GM12873 (cell line): ENCODE results near the gene RBCK1.

Experiments used
- TF ChIP-seq, protein P1 (sequence below): IDR thresholded peaks from 2 replicates; pipeline ENCODE4 v1.5.1; 2012; ENCODE audit warnings: low read depth, mild to moderate bottlenecking, moderate library complexity, low read length, control low read depth; ENCODE audit not compliant: insufficient read depth; ENCODE audit errors: missing control alignments

The RBCK1 gene

DNA sequence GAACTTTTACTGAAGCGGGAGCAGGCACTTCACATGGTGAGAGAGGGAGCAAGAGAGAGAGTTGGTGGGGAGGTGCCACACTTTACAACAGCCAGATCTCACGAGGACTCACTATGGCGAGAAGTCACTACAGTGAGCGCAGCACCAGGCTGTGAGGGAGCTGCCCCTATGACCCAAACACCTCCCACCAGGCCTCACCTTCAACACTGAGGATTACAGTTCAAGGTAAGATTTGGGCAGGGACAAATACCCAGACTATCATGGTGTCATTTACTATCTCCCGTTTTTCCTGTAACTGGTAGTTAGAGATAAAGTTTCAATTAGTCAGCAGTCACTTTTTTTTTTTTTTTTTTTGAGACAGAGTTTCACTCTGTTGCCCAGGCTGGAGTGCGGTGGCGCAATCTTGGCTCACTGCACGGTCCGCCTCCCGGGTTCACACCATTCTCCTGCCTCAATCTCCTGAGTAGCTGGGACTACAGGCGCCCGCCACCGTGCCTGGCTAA lies 7.8 kb downstream of the RBCK1 start:
- TF ChIP-seq, protein P1, sequence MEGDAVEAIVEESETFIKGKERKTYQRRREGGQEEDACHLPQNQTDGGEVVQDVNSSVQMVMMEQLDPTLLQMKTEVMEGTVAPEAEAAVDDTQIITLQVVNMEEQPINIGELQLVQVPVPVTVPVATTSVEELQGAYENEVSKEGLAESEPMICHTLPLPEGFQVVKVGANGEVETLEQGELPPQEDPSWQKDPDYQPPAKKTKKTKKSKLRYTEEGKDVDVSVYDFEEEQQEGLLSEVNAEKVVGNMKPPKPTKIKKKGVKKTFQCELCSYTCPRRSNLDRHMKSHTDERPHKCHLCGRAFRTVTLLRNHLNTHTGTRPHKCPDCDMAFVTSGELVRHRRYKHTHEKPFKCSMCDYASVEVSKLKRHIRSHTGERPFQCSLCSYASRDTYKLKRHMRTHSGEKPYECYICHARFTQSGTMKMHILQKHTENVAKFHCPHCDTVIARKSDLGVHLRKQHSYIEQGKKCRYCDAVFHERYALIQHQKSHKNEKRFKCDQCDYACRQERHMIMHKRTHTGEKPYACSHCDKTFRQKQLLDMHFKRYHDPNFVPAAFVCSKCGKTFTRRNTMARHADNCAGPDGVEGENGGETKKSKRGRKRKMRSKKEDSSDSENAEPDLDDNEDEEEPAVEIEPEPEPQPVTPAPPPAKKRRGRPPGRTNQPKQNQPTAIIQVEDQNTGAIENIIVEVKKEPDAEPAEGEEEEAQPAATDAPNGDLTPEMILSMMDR: no peak

DNA sequence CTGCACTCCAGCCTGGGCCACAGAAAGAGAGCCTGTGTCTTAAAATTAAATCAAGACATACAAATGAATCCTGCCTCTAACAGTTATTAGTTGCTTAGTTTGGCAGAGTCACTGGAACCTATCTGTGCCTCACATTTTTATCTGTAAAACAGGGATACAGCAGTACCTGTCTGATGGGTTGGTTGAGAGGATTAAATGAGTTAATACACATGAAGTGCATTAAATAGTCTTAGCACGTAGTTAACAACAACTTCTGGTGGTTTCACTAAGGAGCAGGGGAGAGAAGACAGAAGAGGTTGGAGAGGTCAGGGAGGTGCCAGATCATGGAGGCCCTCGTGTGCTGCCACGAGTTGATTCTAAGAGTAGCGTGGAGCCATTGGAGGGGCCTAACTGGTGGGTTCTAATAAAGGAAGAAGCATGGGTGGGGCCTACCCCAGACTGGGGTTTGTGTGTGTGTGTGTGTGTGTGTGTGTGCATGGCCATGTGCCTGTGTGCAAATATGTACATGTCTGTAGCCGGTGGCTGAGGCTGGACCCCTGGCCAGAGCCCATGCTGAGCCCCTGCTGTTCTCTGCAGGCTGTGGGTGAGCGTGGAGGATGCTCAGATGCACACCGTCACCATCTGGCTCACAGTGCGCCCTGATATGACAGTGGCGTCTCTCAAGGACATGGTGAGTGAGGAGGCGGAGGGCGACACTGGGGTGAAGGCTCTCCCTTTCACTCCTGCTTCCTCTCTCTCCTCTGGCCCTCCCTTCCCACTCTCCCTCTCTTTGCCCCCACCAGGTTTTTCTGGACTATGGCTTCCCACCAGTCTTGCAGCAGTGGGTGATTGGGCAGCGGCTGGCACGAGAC lies 9.1 kb downstream of the RBCK1 start:
- TF ChIP-seq, protein P1: no peak

DNA sequence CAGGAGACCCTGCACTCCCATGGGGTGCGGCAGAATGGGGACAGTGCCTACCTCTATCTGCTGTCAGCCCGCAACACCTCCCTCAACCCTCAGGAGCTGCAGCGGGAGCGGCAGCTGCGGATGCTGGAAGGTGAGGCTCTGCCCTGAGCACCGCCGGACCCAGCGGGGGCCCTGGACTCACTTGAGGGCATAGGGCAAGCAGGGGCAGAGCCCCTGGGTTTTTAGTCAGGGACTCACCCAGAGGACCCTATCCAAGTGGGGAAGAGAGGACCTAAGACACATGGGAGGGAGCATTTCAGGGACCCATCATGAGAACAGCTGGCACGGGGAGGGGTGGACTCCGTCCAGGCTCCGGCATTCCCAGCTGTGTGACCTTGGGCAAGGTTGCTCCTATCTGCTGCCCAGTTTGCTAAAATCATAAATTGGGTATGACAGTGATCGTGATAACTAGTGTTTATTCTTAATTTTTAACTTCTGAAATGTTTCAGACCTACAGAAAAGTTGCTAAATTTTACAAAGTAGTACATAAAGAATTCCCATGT lies 9.8 kb downstream of the RBCK1 start:
- TF ChIP-seq, protein P1: no peak

DNA sequence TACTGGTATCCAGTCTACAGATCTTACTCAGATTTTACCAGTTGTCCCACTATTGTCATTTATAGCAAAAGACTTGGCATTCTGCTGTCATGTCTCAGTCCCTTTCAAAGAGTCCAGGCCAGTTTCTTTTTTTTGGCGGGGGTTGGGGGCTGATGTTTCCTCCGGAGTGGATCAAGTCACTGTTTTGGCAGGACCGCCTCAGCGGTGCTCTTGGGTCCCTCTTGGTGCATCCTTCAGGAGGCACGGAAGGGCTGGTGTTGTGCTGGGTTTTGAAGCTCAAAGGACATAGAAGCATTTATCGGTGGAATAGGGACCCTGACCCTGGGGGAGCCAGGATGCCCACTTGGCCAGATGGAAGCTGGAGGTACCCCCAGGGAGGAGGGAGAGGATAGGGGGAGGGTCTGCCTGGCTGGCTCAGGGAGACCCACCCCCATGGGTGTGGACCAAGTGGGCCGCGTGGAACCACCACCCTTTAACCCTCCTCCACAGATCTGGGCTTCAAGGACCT lies 10.8 kb downstream of the RBCK1 start:
- TF ChIP-seq, protein P1: no peak

DNA sequence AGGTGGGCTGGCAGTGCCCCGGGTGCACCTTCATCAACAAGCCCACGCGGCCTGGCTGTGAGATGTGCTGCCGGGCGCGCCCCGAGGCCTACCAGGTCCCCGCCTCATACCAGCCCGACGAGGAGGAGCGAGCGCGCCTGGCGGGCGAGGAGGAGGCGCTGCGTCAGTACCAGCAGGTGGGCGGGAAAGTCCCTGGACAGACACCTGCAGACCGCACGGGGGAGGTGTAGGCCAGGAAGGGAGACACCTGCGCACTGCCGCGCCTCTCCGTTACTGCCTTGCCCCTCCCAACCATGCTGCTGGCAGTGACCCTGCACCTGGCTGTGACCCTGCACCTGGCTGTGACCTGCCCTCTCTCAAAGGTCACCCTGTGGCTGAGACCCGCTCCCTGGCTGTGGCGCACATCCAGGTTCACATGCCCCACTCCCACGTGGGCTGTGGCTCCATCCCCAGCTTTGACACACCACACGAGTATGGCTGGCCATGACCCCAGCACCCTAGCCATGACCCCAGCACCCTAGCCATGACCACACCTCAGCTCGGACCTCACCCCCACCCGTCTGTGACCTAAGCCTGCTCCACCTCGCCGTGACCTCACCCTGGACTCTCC lies 11.6 kb downstream of the RBCK1 start:
- TF ChIP-seq, protein P1: no peak

DNA sequence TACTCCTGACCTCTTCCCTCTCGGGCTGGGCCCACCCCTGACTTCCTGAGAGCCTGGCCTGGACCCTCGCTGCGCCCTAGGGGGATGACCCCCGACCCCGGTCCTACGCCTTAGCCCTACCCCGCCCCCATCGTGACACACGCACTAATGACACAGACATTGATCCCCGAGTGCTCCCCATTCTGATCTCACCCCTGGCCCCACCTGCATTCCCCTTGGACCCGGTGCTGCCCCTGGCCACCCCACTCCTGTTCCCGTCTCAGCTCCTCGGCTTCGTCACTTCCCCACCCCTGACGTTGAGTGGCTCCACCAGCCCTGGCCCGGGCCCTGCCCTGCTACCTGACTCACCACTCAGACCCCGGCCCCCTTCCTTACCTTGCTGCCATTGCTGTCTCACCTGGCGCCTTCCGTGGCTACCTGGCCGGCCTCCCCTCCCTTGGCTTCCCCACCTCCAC lies 12.1 kb downstream of the RBCK1 start:
- TF ChIP-seq, protein P1: no peak

DNA sequence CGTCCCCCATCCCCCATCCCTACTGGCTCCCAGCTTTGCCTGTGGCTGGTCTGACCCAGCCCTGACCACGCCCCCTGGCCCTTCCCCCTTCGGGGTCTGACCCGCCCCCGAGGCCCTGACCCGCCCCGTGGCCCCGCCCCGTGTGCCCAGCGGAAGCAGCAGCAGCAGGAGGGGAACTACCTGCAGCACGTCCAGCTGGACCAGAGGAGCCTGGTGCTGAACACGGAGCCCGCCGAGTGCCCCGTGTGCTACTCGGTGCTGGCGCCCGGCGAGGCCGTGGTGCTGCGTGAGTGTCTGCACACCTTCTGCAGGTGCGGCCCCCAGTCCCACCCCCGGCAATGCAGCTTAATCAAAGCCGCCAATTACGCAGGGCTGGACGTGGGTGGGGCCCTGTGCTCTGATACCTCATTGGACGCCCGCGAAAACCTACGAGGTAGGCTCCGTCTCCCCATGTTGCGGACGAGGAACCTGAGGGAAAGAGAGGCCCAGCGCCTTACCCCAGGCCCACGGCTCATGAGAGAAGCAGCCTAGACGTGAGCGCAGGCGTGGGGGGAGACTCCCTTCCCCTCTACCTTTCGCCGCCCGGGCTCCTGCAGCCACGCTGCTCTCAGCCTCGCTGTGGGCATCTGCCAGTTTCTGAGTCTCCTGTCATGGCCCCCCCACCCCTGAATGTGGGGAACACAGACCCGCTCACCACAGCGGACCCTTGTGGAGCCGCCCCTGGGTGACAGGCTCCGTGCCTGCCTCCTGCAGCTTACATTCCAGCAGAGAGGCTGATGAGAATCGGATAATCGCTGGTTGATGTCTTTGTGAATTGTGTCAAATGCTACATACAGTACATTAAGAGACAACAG lies 12.8 kb downstream of the RBCK1 start:
- TF ChIP-seq, protein P1: no peak
